ENCODE data around the gene CALM3. TPM values are rescaled to one million over a fixed set of nuclear protein-coding genes. Genes with fewer than 3 reads are reported as not detected.
A peak's percentile ranks its signal among the peaks of the same experiment; 100 is the strongest.

Gene CALM3
- polyA plus RNA-seq, 1 donor: 401 TPM

DNA sequence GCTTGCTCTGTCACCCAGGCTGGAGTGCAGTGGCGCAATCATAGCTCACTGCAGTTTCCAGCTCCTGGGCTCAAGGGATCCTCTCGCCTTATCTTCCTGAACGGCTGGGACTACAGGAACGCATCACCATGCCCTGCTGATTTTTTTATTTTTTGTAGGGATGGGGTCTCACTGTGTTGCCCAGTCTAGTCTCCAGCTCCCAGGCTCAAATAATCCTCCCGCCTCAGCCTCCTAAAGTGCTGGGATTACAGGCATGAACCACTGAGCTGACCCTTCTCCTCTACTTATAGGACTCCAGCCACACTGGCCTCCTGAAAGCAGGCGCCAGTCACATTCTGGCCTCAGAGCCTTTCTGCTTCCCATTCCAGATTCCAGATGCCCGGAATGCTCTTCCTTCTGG, 49.3 kb downstream of the CALM3 start:
- Histone ChIP-seq H3K4me3 (ENCODE audit: low read length) (no peak overlapping the region), H3K4me1 (ENCODE audit: control insufficient read depth, insufficient read depth, low read length) (no peaks in the 10 kb centered on the region), H3K36me3 (ENCODE audit: control insufficient read depth, insufficient read depth, low read length) (peaks cover 4% of the 10 kb centered on the region), H3K27ac (ENCODE audit: low read length) (no peak overlapping the region), H3K9me3 (ENCODE audit: control insufficient read depth, low read depth, low read length) (peaks cover 5% of the 10 kb centered on the region), H3K27me3 (ENCODE audit: control insufficient read depth, insufficient read depth, low read length) (peaks cover 56% of the 10 kb centered on the region)
- no CpG with 5 or more reads among the region's 7 CpGs for WGBS (ENCODE audit: insufficient coverage, low lambda C conversion rate)
- DNase-seq: no peak

- peak in 1 of 2 donors; percentile 48 for DNase-seq
- H3K4me1 ChIP-seq (ENCODE audit: control insufficient read depth, insufficient read depth, low read length): no peaks in the 10 kb centered on the region
- H3K27ac ChIP-seq (ENCODE audit: low read length): peak overlapping the region; percentile 63
- no peaks in the 10 kb centered on the region for H3K9me3 ChIP-seq (ENCODE audit: control insufficient read depth, low read depth, low read length)
- H3K36me3 ChIP-seq (ENCODE audit: control insufficient read depth, insufficient read depth, low read length): peaks cover 4% of the 10 kb centered on the region
- WGBS (ENCODE audit: insufficient coverage, low lambda C conversion rate): 0% methylated on average over 1 of the region's 16 CpGs
- no peak overlapping the region for H3K4me3 ChIP-seq (ENCODE audit: low read length)
- H3K27me3 ChIP-seq (ENCODE audit: control insufficient read depth, insufficient read depth, low read length): peaks cover 59% of the 10 kb centered on the region
These were observed 53.6 kb downstream of the CALM3 start for GRCh38 chr19:46654621-46655152.

- H3K4me3 ChIP-seq (ENCODE audit: low read length): no peak overlapping the region
- WGBS (ENCODE audit: insufficient coverage, low lambda C conversion rate): 100% methylated on average over 1 of the region's 5 CpGs
- H3K4me1 ChIP-seq (ENCODE audit: control insufficient read depth, insufficient read depth, low read length): peaks cover 10% of the 10 kb centered on the region
- H3K36me3 ChIP-seq (ENCODE audit: control insufficient read depth, insufficient read depth, low read length): peaks cover 4% of the 10 kb centered on the region
- no peak overlapping the region for H3K27ac ChIP-seq (ENCODE audit: low read length)
- no peak for DNase-seq
- peaks cover 56% of the 10 kb centered on the region for H3K27me3 ChIP-seq (ENCODE audit: control insufficient read depth, insufficient read depth, low read length)
- peaks cover 4% of the 10 kb centered on the region for H3K9me3 ChIP-seq (ENCODE audit: control insufficient read depth, low read depth, low read length)
These were observed 55.4 kb downstream of the CALM3 start for GRCh38 chr19:46656541-46656940.

DNA sequence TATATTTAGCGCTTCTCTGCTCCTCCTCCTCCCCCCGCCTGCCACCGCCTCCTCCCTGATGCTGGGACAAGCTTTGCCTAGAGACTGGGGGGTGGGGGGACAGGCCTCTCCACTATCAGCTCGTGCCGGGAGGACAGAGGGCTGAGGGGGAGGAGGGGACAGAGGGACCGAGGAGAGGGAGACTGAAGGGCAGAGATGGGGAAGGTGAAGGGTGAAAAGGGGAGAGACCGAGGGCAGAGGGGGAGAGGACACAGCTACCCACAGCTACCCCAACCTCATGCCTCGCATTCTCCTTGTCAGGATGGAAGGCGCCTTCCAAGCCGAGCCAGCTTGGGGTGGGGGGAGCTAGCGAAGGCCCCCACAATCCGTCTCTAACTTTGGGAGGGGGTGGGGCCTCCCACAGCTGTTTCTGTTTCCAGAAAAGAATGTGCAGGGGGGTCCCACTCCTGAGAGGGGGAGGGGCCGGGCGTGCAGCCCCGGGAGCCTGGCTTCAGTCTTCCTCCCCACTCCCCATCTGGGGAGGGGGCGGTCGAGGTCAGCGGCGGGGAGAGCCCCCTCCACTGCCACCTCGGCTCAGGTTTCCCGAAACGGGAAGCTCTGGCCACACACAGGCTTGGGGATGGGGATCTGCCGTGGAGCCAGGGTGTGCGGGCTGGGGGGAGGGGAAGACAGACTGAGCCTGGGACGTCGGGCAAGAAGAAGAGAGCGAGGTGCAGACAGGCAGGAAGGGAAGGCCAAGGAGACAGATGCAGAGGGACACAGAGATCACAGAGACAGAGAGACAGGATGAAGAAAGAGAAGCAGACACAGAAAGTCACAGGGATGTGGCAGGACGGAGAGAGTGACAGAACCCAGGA, 58.2 kb downstream of the CALM3 start:
- peak overlapping the region; percentile 57 for H3K4me3 ChIP-seq (ENCODE audit: low read length)
- peaks cover 40% of the 10 kb centered on the region for H3K27me3 ChIP-seq (ENCODE audit: control insufficient read depth, insufficient read depth, low read length)
- peaks cover 4% of the 10 kb centered on the region for H3K9me3 ChIP-seq (ENCODE audit: control insufficient read depth, low read depth, low read length)
- no peaks in the 10 kb centered on the region for H3K36me3 ChIP-seq (ENCODE audit: control insufficient read depth, insufficient read depth, low read length)
- WGBS (ENCODE audit: insufficient coverage, low lambda C conversion rate): no CpG with 5 or more reads among the region's 28 CpGs
- H3K27ac ChIP-seq (ENCODE audit: low read length): peak overlapping the region; percentile 79
- peaks cover 14% of the 10 kb centered on the region for H3K4me1 ChIP-seq (ENCODE audit: control insufficient read depth, insufficient read depth, low read length)
- peak in 1 of 2 donors; percentile 46 for DNase-seq

- peaks cover 4% of the 10 kb centered on the region for H3K9me3 ChIP-seq (ENCODE audit: control insufficient read depth, low read depth, low read length)
- H3K27ac ChIP-seq (ENCODE audit: low read length): peak overlapping the region; percentile 79
- no peaks in the 10 kb centered on the region for H3K36me3 ChIP-seq (ENCODE audit: control insufficient read depth, insufficient read depth, low read length)
- H3K4me3 ChIP-seq (ENCODE audit: low read length): peak overlapping the region; percentile 57
- no CpG with 5 or more reads among the region's 14 CpGs for WGBS (ENCODE audit: insufficient coverage, low lambda C conversion rate)
- H3K4me1 ChIP-seq (ENCODE audit: control insufficient read depth, insufficient read depth, low read length): peaks cover 14% of the 10 kb centered on the region
- H3K27me3 ChIP-seq (ENCODE audit: control insufficient read depth, insufficient read depth, low read length): peaks cover 33% of the 10 kb centered on the region
- DNase-seq: peak in 1 of 2 donors; percentile 41
These were observed 58.9 kb downstream of the CALM3 start for GRCh38 chr19:46660008-46660517.

Other genes with a start within 250 kb of the CALM3 start
- gene CCDC8, start 187.8 kb upstream of the CALM3 start, polyA plus RNA-seq: 44.8 TPM
- 1.2 TPM for gene PNMA8C, start 172.4 kb upstream of the CALM3 start, polyA plus RNA-seq
- 6.0 TPM for gene PNMA8A, start 129.8 kb upstream of the CALM3 start, polyA plus RNA-seq
- gene PNMA8B, start 105.5 kb upstream of the CALM3 start, polyA plus RNA-seq: 1.7 TPM
- gene PTGIR, start 23.8 kb downstream of the CALM3 start, polyA plus RNA-seq: 4.8 TPM
- gene GNG8, start 34.9 kb downstream of the CALM3 start, polyA plus RNA-seq: 4.6 TPM
- gene DACT3, start 59.9 kb downstream of the CALM3 start, polyA plus RNA-seq: 13.7 TPM
- gene PRKD2, start 115.8 kb downstream of the CALM3 start, polyA plus RNA-seq: 44.5 TPM
- gene FKRP, start 144.7 kb downstream of the CALM3 start, polyA plus RNA-seq: 17.4 TPM
- 68.1 TPM for gene STRN4, start 145.1 kb downstream of the CALM3 start, polyA plus RNA-seq
- gene SLC1A5, start 187.3 kb downstream of the CALM3 start, polyA plus RNA-seq: 84.9 TPM
- gene AP2S1, start 249.5 kb downstream of the CALM3 start, polyA plus RNA-seq: 78.8 TPM

Measured in large intestine (tissue), 3 donors.